HUES6 (cell line): Measurements from ENCODE around the gene IRF2BP2.

ENCODE experiments used
- H3K27ac ChIP-seq: 2 replicates; pipeline ENCODE4 v1.7.0; 2013; ENCODE audit warnings: low read depth, mild to moderate bottlenecking, low read length, inconsistent platforms
- H3K27me3 ChIP-seq: 2 replicates; pipeline ENCODE4 v1.6.1; 2013; ENCODE audit warnings: low read length; ENCODE audit not compliant: control insufficient read depth, insufficient read depth
- H3K36me3 ChIP-seq: 2 replicates; pipeline ENCODE4 v1.6.1; 2013; ENCODE audit warnings: low read length; ENCODE audit not compliant: control insufficient read depth, insufficient read depth
- H3K4me1 ChIP-seq: 2 replicates; pipeline ENCODE4 v1.6.1; 2013; ENCODE audit warnings: low read length; ENCODE audit not compliant: control insufficient read depth, insufficient read depth
- H3K4me3 ChIP-seq: 2 replicates; pipeline ENCODE4 v1.5.1; 2013; ENCODE audit warnings: low read depth, low read length
- H3K9ac ChIP-seq: one replicate; pipeline ENCODE4 v1.6.1; 2013; ENCODE audit warnings: mild to moderate bottlenecking, low read length
- H3K9me3 ChIP-seq: 2 replicates; pipeline ENCODE4 v1.6.1; 2013; ENCODE audit warnings: low read depth, low read length; ENCODE audit not compliant: control insufficient read depth, insufficient read depth

The IRF2BP2 gene

GRCh38 chr1:234578735-234579134 is 31.2 kb downstream of the IRF2BP2 start:
- H3K9me3 ChIP-seq = no peaks in the 10 kb centered on the region
- no peak overlapping the region for H3K4me3 ChIP-seq
- H3K27ac ChIP-seq = no peak overlapping the region
- H3K9ac ChIP-seq = no peak overlapping the region
- no peaks in the 10 kb centered on the region for H3K27me3 ChIP-seq
- no peaks in the 10 kb centered on the region for H3K36me3 ChIP-seq
- H3K4me1 ChIP-seq = peaks cover 3% of the 10 kb centered on the region; the same call in 1 of the 2 replicates

DNA sequence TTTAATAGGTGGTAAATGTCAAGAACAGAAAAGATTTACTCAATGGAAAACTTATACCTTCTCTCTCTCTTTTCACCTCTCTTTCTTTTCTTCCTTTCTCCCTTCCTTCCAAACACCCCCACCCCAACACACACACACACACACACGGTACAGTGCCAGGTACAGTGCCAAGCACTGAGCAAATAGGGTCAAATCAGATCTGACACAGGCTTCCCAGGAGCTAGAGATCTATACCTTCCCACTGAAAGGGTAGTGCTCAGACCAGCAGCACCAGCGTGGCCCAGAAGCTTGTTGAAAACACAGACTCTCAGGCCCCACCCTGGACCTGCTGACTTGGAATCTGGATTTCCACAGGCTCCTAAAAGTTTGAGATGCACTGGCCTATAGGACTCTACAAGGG is 31.9 kb downstream of the IRF2BP2 start:
- H3K9ac ChIP-seq = no peak overlapping the region

GRCh38 chr1:234573711-234574299 is 36.2 kb downstream of the IRF2BP2 start:
- Histone ChIP-seq H3K4me3 (no peak overlapping the region), H3K9ac (no peak overlapping the region), H3K36me3 (no peaks in the 10 kb centered on the region), H3K27me3 (no peaks in the 10 kb centered on the region), H3K27ac (no peak overlapping the region), H3K9me3 (no peaks in the 10 kb centered on the region), H3K4me1 (peaks cover 5% of the 10 kb centered on the region; the same call in 1 of the 2 replicates)

More for the DNA sequence above, 31.9 kb downstream of the IRF2BP2 start:
- Histone ChIP-seq H3K36me3 (no peaks in the 10 kb centered on the region), H3K27ac (no peak overlapping the region), H3K9me3 (no peaks in the 10 kb centered on the region), H3K27me3 (no peaks in the 10 kb centered on the region), H3K4me1 (peaks cover 5% of the 10 kb centered on the region; the same call in 1 of the 2 replicates), H3K4me3 (no peak overlapping the region)

GRCh38 chr1:234572966-234573365 is 37.0 kb downstream of the IRF2BP2 start:
- no peaks in the 10 kb centered on the region for H3K27me3 ChIP-seq
- H3K36me3 ChIP-seq = no peaks in the 10 kb centered on the region

DNA sequence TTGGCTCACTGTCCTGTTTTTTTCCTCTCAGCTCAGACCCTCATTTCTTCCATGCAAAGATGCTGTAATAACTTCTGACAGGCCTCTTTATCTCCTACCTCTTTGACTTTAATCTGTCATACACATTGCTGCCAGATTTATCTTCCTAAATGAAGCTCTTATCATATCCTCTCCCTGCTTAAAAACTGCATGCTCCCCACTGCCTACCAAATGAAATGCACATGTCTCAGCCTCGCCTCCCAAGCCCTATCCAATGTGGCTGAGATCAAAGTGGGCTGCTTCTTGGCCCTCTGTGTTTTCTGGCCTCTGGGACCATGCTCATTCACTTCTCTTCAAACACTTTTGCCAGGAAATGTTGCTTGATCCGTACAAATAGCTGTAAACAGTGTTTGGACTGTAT is 38.3 kb downstream of the IRF2BP2 start:
- H3K4me3 ChIP-seq = no peak overlapping the region
- H3K27me3 ChIP-seq = no peaks in the 10 kb centered on the region
- H3K9ac ChIP-seq = no peak overlapping the region
- H3K9me3 ChIP-seq = peaks cover 5% of the 10 kb centered on the region; the same call in 1 of the 2 replicates
- no peak overlapping the region for H3K27ac ChIP-seq
- no peaks in the 10 kb centered on the region for H3K36me3 ChIP-seq
- H3K4me1 ChIP-seq = peaks cover 5% of the 10 kb centered on the region; the same call in 1 of the 2 replicates

More at GRCh38 chr1:234572966-234573365, 37.0 kb downstream of the IRF2BP2 start:
- peaks cover 5% of the 10 kb centered on the region; the same call in 1 of the 2 replicates for H3K4me1 ChIP-seq
- no peak overlapping the region for H3K9ac ChIP-seq
- no peak overlapping the region for H3K27ac ChIP-seq
- no peaks in the 10 kb centered on the region for H3K9me3 ChIP-seq
- H3K4me3 ChIP-seq = no peak overlapping the region

DNA sequence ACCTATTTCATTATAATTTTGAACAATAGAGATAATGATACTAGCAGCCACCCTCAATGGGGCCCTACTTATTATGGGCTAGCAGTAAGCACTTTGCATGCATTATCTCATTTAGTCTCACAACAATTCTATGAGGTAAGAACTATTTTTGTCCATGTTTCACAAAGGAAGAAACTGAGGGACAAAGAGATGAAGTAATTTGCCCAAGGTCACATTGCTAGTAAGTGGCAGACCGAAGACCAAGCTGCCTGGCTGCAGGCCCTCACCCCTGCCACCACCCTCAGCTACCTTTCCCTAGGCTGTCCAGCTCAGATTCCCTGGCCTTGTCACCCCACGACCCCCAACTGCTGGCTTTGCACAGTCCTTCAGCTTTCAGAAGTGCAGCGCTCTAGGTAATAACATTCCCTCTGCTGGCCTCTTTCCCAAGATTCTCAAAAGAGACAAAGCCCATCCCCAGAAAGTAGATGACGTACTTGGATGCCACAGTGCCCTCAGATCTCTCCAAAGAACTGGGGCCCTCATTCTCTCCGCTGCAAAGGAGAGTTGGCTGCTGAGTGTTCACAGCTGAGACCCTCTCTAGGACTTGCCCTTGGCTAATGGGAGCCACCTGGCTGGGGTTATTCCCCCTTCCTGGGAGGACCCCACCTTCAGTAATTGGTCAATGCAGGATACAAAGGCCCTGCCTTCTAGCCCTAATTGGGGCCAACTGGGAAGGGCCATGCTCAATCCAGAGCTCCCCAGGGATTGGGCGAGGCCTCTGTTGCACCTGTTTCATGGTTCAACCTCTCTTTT is 39.5 kb downstream of the IRF2BP2 start:
- Histone ChIP-seq H3K9ac (no peak overlapping the region), H3K27ac (no peak overlapping the region)

DNA sequence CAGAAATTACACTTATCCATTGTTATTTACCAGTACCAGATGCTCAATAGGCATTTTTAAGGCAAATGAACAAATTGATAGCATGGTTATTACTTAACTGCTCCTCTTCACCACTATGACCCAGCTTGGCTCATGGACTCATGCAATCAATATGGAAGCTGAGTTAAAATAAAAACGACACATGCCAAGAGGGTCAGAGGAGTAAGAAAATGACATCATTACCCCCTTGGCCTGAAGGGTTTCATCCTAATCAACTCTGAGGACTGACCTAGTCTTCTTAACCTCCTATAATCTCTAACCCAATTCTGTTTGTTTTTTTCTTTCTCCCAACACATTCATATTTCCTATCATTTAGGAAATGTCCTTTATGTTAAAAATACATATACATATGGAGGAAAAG is 41.6 kb downstream of the IRF2BP2 start:
- no peak overlapping the region for H3K9ac ChIP-seq
- no peak overlapping the region for H3K27ac ChIP-seq
- no peak overlapping the region for H3K4me3 ChIP-seq
- H3K27me3 ChIP-seq = no peaks in the 10 kb centered on the region
- H3K36me3 ChIP-seq = no peaks in the 10 kb centered on the region
- H3K9me3 ChIP-seq = peaks cover 6% of the 10 kb centered on the region; the same call in 1 of the 2 replicates
- no peaks in the 10 kb centered on the region for H3K4me1 ChIP-seq

More for the DNA sequence above, 39.5 kb downstream of the IRF2BP2 start:
- Histone ChIP-seq H3K27me3 (no peaks in the 10 kb centered on the region), H3K36me3 (no peaks in the 10 kb centered on the region), H3K9me3 (peaks cover 6% of the 10 kb centered on the region; the same call in 1 of the 2 replicates), H3K4me1 (peaks cover 5% of the 10 kb centered on the region; the same call in 1 of the 2 replicates), H3K4me3 (no peak overlapping the region)

GRCh38 chr1:234565132-234565531 is 44.8 kb downstream of the IRF2BP2 start:
- Histone ChIP-seq H3K9me3 (peaks cover 6% of the 10 kb centered on the region; the same call in 1 of the 2 replicates), H3K27ac (no peak overlapping the region), H3K36me3 (no peaks in the 10 kb centered on the region), H3K4me3 (no peak overlapping the region), H3K4me1 (no peaks in the 10 kb centered on the region), H3K9ac (no peak overlapping the region), H3K27me3 (no peaks in the 10 kb centered on the region)

DNA sequence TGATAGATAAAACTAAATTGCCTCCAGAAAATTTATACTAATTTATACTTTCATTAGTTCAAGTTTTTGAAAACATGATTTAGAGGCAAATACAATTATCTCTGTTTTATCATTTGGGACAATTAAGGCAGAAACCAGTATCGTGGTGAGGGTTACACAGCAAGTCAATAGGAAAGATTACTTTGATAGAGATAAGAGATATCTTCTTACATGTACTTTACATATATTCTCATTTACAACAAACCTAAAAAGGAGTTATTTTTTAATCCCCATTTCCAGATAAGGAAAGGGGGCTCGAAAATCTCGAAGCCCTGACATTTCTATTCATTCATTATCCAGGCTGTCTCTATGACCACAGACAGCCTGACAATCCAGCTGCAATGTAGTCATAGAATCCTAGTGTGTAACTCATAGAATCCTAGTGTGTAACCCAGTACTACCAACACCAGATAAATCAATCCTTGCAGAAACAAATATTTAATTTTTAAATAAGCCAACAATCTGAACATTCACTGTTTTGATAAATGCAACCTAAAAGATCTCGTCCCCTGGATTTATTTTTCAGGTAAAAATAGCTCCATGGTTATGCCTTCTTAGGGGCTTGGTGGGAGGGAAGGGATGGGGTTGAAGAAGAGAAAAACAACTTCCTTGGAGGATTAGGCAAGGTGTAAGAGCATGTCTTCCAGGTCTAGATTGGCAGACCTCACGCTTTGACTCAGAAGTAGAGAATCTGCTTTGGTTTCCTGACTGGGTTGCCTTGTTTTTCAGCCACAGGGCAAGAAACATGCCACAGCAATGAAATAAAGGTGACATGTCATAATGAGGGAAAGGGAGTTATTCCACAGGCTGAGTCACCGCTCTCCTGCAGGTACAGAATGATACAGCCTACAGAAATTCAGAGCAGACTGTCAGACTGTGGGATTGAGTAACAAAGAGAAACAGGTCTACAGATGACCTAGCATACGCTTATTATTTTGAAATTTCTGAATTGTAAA is 45.6 kb downstream of the IRF2BP2 start:
- Histone ChIP-seq H3K27me3 (no peaks in the 10 kb centered on the region), H3K9ac (no peak overlapping the region), H3K36me3 (no peaks in the 10 kb centered on the region), H3K9me3 (peaks cover 6% of the 10 kb centered on the region; the same call in 1 of the 2 replicates), H3K4me3 (no peak overlapping the region), H3K4me1 (no peaks in the 10 kb centered on the region), H3K27ac (no peak overlapping the region)

DNA sequence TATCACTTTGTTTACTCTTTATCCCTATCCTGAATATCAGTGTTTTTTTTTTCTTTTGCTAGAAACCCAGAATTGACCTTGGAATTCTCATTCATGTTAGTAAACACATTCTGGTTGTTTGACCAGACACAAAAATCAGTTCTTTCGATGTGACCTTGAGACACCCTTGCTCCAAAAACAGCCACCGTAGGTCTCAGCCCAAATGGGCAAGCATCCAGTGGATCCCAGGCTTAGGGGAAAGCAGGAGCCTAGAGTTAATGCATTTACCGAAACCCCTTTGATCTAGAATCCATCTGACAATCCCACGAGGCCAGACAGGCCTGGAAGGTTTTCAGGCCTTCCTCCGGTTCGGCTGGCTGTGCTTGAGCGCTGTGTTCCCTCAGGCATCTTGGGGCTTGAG is 47.6 kb downstream of the IRF2BP2 start:
- no peaks in the 10 kb centered on the region for H3K4me1 ChIP-seq
- no peak overlapping the region for H3K4me3 ChIP-seq
- H3K27me3 ChIP-seq = no peaks in the 10 kb centered on the region
- no peak overlapping the region for H3K9ac ChIP-seq
- H3K27ac ChIP-seq = no peak overlapping the region
- H3K9me3 ChIP-seq = peaks cover 6% of the 10 kb centered on the region; the same call in 1 of the 2 replicates
- no peaks in the 10 kb centered on the region for H3K36me3 ChIP-seq
